Measurements from ENCODE around the gene MAPK10.

GRCh38 chr4:86129546-86129945 is 230.3 kb downstream of the MAPK10 start:
- TF ChIP-seq CTCF (IDR thresholded peaks at IDR 0.05) = no peak
- TF ChIP-seq POLR2A (IDR thresholded peaks at IDR 0.05) = no peak
